Measurements from ENCODE around the gene BCAS1.
A peak's percentile ranks its signal among the peaks of the same experiment; 100 is the strongest.
"Not testable (repeated sequence)": the region's sequence is repeated elsewhere in the genome, so short reads cannot be mapped to it uniquely, and the experiment has no call there.

Gene BCAS1

DNA sequence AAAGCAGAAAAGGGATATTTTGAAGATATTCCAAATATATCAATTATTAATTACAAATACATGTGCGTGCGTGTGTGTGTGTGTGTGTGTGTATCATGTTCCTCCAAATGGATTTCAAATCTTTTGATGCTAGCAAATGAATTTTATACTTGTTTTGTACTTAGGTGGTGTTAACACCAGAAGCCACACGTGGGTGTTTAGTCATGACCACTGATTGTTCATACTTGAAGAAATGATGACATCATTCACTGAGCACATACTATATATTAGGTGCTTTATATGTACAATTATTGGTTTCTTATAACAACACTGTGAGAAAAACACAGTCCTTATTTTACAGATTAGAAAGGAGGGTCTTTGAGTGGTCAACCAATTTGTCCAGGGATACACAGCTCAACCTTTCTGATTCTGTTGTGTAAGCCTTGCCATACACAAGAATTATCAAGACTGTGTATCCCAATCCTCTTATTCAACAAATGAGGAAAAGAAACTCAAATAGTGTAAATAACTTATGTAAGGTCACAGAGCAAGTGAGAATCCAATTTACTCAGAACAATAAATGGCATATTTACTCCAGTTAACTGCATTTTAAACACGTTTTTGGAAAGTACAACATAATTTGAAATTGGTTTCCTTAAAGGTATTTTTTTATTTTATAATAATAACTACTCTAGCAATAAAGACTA is 88.5 kb downstream of the BCAS1 start:
- DNase-seq: peak; percentile 4 to 26

DNA sequence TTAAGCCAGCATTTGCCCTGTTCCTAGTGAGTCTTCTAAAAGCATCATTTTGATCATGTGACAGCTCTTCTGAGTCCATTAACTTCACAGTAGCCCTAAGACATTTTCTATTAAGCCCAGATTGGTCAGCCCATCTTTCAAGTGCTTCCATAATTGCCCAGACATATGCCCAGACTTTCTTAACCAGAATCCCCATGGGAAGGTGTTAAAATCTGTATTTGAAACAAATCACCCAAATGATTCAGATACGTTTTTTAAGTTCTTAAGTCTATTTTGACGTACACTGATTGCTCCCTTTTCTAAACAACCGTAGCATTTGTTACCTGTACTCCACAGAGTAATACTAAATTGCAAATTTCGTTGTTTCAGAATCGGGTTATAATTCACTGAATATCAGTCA is 89.3 kb downstream of the BCAS1 start:
- no peak for DNase-seq

DNA sequence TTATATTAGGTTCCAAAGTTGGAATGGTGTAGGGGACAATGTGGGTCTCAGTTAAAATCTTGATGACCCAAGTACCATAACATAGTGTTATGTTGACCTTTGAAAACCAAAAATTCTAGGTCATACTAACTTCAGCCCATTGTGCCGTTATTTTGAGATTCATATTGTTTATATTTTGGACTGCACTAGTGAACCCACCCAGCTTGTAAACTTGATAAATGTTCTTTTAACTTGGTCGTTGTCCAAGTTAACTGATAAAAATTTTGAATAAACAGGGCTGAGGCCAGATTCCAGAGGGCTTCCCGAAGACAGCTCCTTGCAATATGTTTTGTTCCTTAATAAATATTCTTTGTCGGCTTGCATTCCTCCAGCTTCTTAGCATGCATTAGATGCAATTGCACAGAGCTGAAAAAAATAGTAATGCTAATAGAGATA is 90.3 kb downstream of the BCAS1 start:
- no peak for DNase-seq

DNA sequence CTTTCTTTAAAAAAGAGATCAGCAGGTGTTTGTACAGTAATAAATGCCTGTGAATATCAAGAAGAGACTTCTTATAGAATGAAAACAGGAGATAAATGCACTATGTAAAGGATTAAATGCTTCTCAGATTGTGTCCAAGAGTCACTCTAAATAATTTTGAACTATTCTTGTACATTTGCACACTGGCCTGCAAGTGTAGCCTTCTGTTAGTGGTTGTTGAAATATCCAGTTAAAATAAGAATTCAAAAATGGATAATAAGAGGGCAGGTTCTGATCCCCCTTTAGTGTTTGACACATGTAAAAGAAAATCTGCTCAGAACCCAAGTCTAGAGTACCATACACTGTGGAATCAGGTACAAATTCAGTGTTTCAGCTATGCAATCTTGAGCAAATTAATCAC is 91.9 kb downstream of the BCAS1 start:
- no peak for DNase-seq

DNA sequence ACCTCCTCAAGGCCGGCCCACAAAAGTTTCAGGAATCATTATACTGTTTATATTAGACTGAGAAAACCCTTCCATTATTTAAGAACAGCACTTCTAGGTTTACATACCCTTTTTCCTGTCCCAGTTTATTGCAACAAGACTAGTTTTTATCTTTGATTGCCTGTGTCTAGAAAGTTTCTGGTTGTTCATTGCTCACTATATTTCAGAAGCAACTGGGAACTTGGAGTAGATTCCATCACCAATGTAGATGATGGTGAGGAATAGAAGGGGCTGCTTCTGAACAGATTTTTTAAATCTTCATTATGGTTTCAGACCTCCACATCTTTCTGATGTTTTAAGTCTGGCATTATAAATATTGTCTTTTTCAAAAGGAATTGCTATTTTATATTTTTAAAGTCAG is 93.0 kb downstream of the BCAS1 start:
- DNase-seq: no peak

DNA sequence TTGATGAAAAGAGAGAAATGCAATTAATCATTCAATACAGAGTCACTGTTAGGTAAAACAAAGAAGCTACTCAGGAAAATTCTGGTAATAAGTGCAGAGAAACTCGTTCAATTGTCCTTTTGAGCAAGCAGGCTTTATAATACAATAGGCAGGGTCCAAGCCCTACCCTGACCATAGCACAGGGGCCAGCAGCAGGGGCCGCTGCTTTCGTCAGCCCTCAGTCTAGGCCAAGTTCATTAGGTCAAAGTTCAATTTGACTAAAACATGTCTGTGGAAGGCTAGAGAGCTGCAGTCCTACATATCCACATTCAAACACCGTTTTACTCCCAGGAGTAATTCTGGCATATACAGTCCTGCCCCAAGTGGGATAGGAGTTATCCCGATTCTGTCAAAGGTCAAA is 94.6 kb downstream of the BCAS1 start:
- no peak for DNase-seq

DNA sequence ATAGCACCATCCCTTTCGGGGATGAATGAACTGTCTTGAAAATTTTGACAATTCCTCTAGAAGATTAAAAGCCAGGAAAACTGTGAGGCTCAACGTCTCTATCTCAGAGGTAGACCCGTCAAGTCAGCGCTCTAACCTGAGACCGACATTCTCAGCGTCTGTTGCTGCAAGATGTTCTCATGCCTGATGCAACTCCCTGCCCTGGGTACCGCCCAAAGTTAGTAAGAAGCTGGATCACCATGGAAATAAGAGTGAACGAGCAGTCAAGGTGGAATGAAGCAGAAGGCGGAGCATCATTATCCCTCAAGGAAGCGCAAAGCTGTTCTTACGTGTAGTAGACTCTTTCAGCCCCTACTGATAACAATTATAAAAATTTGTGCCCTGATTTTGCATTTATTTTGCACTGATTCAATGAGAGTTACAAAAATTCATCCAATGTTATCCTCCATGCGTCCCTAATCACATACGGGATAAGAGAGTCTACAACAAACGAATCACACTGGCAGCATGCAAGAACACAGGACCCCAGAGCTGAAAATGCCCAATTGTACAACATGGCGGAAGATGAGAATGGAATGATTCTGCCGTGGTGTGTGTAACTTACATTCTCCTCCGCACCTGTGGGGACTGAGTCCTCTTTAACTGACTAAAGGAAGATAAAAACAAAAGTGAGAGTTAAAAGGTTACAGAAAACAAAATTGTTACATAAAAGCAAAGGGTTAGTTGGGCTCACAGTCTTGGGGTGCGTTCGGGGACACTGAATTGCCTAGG is 95.4 kb downstream of the BCAS1 start:
- no peak for DNase-seq

DNA sequence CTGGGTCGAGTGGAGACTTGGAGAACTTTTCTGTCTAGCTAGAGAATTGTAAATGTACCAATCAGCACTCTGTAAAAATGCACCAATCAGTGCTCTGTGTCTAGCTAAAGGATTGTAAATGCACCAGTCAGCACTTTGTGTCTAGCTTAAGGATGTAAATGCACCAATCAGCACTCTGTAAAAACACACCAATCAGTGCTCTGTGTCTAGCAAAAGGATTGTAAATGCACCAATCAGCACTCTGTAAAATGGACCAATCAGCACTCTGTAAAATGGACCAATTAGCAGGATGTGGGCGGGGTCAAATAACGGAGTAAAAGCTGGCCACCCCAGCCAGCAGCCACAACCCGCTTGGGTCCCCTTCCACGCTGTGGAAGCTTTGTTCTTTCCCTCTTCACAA is 96.5 kb downstream of the BCAS1 start:
- DNase-seq: not testable (repeated sequence)

DNA sequence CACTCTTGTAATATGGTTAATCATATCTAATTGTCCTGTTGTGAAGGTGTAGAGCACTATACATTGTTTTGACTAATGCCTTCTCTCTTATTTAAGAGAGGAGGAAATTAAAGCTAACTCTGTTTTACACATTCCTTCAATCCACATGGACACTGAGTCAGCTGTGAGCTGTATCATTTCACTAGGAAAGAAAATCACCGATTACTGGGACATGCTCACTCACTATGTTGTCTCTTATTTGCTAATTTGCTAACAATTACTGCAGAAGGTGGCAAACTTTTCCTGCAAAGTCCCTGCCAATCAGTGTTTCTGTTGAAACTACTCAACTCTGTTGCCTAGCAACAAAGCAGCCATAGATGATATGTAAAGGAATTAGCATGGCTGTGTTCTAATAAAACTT is 98.2 kb downstream of the BCAS1 start:
- DNase-seq: no peak

DNA sequence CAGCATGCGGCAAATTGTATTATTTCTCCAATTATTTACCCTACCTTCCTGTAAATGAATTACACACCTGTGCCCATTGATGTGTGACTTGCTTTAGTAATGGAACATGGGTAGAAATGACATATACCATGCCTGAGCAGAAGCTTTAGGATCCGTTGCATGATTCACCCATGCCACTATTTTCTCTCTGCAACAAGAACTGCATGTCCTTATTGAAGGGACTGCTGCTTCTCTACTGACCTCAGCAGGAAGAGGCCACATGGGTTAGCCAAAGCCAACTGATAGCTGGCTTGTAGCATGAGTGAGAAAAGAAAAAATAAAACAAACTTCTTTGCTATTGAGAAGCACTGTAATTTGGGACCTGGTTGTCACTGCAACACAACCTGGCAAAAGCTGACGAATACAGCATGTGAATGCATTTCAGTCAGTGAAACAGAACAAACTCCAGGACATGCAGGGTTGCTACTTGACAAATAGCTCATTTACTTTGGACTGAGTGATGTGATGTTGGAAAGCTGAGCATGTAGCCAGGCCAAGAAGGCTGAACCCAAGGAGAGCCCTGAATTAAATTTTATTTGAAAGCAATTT is 99.2 kb downstream of the BCAS1 start:
- no peak for DNase-seq

DNA sequence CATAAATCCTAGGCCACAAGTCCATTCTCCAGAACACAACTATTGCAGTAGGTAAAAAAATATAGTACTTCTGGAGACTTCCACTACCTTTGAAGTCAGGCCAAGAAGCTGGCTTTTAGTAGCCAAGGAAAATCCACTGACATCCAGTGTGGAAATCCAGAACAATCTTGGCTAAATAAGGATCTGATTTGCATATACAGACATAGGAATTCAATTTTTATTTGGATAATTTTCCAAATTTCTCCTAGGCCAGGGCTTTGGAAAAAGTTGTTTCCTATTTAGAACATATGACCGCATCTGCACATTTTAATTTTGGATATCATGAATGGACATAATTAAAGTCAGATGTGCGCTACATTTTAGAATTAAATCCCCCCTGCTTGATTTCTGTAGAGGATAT is 100.2 kb downstream of the BCAS1 start:
- DNase-seq: no peak

DNA sequence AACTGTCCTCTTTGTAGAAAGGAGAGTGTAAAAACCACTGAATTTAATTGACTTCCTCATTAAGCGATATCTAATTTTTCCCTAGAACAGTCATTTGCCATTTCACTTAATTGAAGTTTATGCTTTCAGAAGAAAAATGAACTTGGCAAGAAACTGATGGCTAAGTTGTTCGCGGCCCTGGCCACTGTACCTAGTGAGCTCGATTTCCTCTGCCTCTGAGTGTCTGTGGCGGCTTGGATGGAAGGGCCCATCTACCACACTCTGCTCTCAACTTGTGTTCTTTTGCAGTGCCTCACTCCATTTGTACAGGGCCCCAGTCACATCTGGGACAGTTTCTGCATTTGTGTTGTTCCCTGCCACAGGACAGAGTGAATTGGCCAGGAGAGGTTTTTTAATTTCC is 102.9 kb downstream of the BCAS1 start:
- DNase-seq: no peak

DNA sequence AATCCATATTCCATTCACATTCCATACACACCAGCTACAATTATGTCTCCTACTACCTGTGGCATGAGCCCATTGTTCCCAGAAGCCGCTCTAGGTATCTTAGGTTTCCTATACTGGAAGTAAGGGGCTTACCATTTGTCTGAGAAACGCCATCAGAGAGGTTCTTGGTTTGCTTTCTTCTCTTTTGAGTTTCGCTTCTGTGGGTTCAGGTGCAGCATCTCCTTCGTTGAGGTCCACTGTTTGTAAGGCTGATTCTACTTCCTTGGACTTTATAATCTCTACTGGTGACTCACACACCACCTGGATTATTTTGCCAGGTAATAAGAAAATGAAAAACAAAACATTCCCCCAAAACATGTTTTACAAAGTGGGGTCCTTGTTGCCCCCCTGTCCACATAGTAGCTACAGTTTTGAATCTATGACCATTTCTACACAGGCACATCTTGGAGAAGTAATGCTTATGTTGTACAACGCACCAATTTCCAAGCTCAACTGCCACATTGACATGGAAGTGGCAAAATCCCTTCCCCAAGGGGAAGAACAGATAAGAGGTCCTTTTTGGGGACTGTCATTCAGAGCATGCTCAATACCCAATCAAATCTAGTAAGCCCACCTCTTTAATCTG is 103.5 kb downstream of the BCAS1 start:
- DNase-seq: no peak

DNA sequence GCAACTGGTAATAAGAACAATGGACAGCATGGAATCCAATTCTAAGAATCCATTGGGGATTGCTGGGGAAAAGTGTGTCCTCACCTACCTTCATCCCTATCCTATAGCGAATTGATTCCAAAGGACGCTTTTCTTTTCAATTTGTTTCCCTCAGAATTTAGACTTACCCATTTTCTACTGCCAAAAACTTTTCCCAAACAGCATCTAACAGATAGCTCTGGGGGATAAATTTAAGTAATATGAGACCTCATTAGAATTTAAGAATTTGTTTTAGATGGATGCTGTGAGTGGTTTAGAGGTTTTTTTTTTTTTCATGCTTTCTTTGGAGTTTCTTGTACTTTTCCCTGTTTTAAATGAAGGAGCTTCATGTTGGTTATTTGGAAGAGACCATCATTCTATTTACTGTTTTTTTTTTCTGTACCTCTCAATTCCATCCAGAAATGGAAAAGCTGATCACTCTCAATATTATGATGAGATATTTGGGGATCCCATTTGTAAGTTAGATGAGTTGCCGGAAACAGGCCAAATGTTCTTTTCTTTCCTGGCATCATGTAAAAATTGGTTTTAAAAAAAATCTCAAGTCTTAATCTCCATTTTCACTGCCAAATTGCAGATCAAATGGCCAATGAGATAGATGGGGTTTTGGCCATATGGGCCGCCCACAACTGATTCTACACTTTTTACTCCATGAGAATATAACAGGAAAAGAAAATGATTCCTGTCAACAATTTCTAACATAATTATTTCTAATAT is 105.7 kb downstream of the BCAS1 start:
- no peak for DNase-seq

DNA sequence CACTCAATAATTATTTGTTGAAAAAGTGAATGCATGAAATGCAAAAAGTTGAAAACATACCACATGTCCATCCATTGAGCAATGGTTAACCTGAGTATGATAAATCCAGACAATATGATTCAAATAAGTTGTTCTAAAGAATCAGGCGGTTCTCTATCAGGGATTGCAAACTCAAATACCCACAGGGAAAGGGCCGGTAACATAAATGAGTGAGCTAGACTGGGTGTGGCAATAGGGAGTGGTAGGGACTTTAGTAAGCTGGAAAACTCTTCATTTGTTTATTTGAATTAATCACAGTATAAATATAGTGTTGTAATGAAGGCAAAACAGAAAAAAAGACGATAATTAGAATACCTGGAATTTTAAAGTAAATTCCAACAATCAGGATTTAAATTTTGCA is 106.3 kb downstream of the BCAS1 start:
- no peak for DNase-seq

DNA sequence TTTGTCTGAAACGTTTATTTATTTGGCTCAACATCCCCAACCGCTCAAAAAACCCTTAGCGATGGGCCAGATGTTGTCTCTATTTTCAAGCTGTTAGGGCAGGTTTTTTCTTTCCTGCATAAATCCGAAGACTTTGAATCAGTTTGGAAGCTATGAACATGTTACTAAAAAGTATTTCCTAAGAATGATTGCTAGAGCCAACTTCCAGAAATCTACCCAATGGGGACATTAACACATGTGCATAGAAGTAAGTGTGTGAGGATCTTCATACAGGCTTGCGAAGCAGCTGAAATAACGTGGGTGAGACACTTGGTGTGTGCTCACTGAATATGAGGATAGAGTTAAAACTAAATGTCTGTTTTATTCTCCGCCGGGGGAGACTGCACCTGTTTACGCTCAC is 106.8 kb downstream of the BCAS1 start:
- no peak for DNase-seq

DNA sequence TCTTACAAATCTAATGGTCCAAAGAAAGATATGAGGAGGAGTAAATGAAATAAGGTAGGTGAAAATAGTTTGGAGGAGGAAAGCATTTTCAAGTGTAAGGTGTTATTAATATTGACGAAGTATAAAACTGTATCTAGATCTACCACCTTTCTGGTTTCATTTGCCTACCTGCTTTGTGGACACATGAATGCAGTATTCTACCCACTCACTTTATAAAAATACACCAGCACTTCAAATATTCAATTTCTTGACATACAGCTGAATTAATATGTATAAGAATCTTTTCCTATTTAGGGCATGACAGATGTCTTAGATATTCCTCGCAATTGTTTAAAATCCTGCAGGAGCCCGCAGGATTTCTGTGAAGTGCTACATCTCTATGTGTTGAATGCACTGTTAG is 108.0 kb downstream of the BCAS1 start:
- DNase-seq: no peak

DNA sequence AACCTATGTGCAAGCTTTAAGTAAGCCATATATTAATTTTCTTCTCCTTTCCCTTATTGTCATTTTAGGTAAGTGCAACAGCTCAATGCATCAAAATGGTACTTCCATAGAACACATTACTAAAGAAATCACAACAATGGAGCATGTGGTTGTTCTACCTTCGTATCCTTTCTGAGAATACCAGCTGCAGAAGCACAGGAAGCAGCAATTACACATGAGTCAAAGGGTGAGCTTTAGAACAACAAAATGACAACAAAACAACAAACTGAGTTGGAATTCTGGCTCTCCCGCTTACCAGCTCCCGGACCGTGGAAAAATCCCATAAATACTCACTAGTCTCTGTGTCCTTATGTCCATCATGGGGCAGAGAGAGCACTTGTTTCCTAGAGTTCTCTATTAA is 108.9 kb downstream of the BCAS1 start:
- no peak for DNase-seq

DNA sequence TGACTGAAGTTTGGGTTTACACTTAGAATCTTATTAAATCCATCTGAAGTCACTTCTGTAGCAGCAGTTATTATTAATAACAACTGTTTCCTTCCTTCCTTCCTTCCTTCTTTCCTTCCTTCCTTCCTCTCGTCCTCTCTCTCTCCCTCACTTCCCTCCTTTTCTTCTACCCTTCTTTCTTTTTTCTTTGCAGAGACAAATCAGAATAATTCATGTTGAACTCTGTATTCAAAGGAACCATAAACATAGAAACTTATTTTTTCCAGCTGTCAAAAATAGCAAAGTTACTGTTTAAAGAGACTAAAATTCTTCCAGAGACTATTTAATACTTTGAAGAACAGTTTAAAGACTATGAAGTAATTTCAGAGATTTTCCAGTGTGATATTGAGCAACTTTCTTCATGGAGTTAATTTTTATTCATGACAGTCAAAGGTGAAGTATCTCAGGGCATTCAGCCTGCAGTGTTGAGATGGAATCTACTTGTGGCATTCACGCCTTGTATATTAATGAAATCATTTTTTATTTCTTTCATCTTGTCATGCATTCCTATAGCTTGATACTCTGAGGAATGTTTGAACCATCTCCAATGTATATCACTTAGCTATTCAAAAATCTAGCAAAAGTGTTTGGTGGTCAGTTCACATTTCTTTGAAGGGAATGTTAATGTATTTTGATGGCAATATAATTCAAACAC is 109.7 kb downstream of the BCAS1 start:
- no peak for DNase-seq

DNA sequence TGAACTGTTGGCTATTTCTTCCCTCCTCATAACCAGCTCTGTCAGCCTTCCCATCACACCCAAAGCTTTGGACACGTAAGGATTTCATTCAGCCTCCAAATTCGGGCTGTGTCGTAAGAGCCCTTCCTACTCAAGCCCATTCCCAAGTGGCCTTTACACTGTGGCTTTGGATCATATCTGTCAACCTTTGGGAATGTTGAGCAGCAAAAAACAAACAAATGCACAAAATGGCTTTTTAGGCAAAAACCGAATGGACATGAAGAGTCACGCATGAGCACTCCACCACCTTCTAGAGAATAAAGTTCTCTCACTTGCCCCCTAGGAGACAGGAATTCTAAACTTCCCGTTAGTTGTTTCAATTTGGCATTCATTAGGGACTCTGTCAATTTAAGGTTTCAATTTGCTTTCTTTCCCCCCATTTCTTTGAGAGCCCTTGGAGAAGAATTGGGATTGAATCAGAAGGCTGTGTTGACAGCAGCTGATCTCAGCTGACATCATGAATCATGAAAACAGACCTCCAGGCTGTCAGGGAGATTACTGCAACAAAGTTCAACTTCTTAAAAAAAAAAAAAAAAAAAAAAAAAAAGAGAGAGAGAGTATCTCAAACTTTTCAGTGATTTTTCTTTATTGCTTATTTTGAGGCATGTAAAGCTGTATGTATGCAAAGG is 110.3 kb downstream of the BCAS1 start:
- no peak for DNase-seq

DNA sequence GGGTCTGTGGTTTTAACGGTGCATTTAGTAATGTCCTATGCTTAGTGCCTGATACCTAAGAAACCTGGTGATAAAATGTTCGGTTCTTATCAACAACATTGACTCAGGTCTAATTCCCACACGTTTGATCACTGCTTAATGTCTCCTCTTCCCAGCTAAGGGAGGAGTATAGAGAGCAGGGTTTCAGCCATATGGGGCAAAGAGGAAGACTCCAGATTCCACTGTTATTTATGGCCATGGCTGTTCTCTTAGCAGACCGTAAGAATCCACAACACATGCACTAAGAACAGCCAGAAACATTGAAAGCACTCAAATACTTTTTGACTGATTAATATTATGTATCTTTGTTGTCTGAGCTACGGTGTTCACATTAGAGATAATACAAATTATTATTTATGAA is 112.1 kb downstream of the BCAS1 start:
- no peak for DNase-seq
